Neural progenitor cell (in vitro differentiated cells): Measurements from ENCODE around the gene MAP3K2. TPM values are rescaled to one million over a fixed set of nuclear protein-coding genes. Genes with fewer than 3 reads are reported as not detected.

Source experiments
- DNase-seq: peaks from one replicate; pipeline ENCODE4 v3.0.0-alpha.2; 2016; ENCODE audit warnings: low spot score
- H2AFZ ChIP-seq: fragments of 200-600 bp; sonication (generic); replicated peaks from 2 replicates; pipeline ENCODE4 v1.6.1; 2016; ENCODE audit warnings: antibody characterized with exemption
- H3F3A ChIP-seq: fragments of 200-600 bp; sonication (generic); 2 replicates; pipeline ENCODE4 v1.6.1; 2016; ENCODE audit warnings: antibody characterized with exemption, low read depth
- H3K27ac ChIP-seq: fragments of 200-600 bp; sonication (generic); 2 replicates; pipeline ENCODE4 v1.5.1; 2016; ENCODE audit warnings: mild to moderate bottlenecking
- H3K27me3 ChIP-seq: fragments of 200-600 bp; sonication (generic); 2 replicates; pipeline ENCODE4 v1.6.1; 2016; ENCODE audit warnings: mild to moderate bottlenecking, moderate library complexity
- H3K36me3 ChIP-seq: fragments of 200-600 bp; sonication (generic); 2 replicates; pipeline ENCODE4 v1.5.1; 2016
- H3K4me1 ChIP-seq: fragments of 200-600 bp; sonication (generic); 2 replicates; pipeline ENCODE4 v1.6.1; 2016; ENCODE audit warnings: mixed run types
- H3K4me2 ChIP-seq: fragments of 200-600 bp; sonication (generic); 2 replicates; pipeline ENCODE4 v1.6.1; 2016
- H3K4me3 ChIP-seq: fragments of 200-600 bp; sonication (generic); 2 replicates; pipeline ENCODE4 v1.5.1; 2016
- H3K79me2 ChIP-seq: fragments of 200-600 bp; sonication (generic); 2 replicates; pipeline ENCODE4 v1.6.1; 2016; ENCODE audit warnings: low read depth
- H3K9ac ChIP-seq: fragments of 200-600 bp; sonication (generic); 2 replicates; pipeline ENCODE4 v1.6.1; 2016
- H3K9me3 ChIP-seq: fragments of 200-600 bp; sonication (generic); 2 replicates; pipeline ENCODE4 v1.5.1; 2016; ENCODE audit warnings: low read depth
- H4K20me1 ChIP-seq: fragments of 200-600 bp; sonication (generic); 2 replicates; pipeline ENCODE4 v1.6.1; 2016; ENCODE audit warnings: low read depth
- H3K27ac Mint-ChIP-seq: 3 replicates; pipeline ENCODE4 v1.8.0; 2021; ENCODE audit warnings: mixed read lengths
- H3K27me3 Mint-ChIP-seq: 2 replicates; pipeline ENCODE4 v1.8.0; 2022; ENCODE audit warnings: low read depth, mild to moderate bottlenecking, inconsistent platforms, moderate library complexity, mixed read lengths; ENCODE audit not compliant: insufficient read depth
- H3K36me3 Mint-ChIP-seq: 3 replicates; pipeline ENCODE4 v1.8.0; 2021; ENCODE audit warnings: mixed read lengths
- H3K4me1 Mint-ChIP-seq: 3 replicates; pipeline ENCODE4 v1.8.0; 2021; ENCODE audit warnings: mixed read lengths
- H3K4me3 Mint-ChIP-seq: 3 replicates; pipeline ENCODE4 v1.8.0; 2021; ENCODE audit warnings: mild to moderate bottlenecking, moderate library complexity, mixed read lengths
- H3K9me3 Mint-ChIP-seq: 3 replicates; pipeline ENCODE4 v1.8.0; 2020; ENCODE audit warnings: mixed read lengths
- EZH2 ChIP-seq: fragments of 200-600 bp; sonication (generic); IDR thresholded peaks from 2 replicates; pipeline ENCODE4 v1.6.1; 2017; ENCODE audit warnings: antibody characterized with exemption, mild to moderate bottlenecking, moderate library complexity
- EZH2phosphoT487 ChIP-seq: fragments of 200-600 bp; sonication (generic); IDR thresholded peaks from 2 replicates; pipeline ENCODE4 v1.6.1; 2017; ENCODE audit warnings: antibody characterized with exemption
- total RNA-seq: library from RNA; depleted of rRNA; stranded (reverse); fragments of >200 nt; gene quantifications from 2 replicates; pipeline ENCODE4 v1.2.3, GENCODE V29; 2015; ENCODE audit warnings: low replicate concordance
- TF ChIP-seq, protein P1 (sequence below): fragments of 200-600 bp; sonication (generic); IDR thresholded peaks from 2 replicates; pipeline ENCODE4 v1.5.1; 2017; ENCODE audit warnings: antibody characterized with exemption, mild to moderate bottlenecking

Gene MAP3K2
- total RNA-seq, 1 donor from 2014 or later: 24.5 TPM

DNA sequence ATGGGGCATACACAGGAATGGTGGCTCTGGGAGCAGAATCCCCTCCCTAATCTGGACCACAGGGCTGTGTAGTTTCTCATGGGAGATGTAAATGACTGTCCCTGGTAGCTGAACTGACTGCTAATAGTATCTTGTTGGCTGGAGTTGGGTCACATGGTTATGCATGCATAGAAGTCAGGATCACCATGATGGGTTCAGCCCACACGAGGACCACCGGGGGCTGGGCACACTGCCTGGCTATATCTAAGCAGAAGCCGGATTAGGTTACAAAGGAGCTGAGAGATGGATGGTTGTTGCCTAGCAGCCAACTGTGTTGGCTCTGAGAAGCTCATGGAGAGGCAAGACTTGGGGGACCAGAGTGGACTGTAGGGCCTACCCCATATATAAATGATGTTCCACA, 6.7 kb upstream of the MAP3K2 start:
- Mint-ChIP-seq H3K4me3 (no peak overlapping the region), H3K9me3 (peaks cover 6% of the 10 kb centered on the region), H3K36me3 (no peaks in the 10 kb centered on the region), H3K4me1 (peaks cover 5% of the 10 kb centered on the region), H3K27me3 (peaks cover 9% of the 10 kb centered on the region), H3K27ac (no peak overlapping the region)
- H3K4me2 ChIP-seq: no peak overlapping the region
- no peaks in the 10 kb centered on the region for H4K20me1 ChIP-seq
- no peaks in the 10 kb centered on the region for H3K36me3 ChIP-seq
- H3K4me1 ChIP-seq: no peaks in the 10 kb centered on the region
- no peak overlapping the region for H3K4me3 ChIP-seq
- H2AFZ ChIP-seq: no peak overlapping the region
- H3K9me3 ChIP-seq: no peaks in the 10 kb centered on the region
- no peak for DNase-seq
- H3F3A ChIP-seq: no peaks in the 10 kb centered on the region
- H3K9ac ChIP-seq: no peak overlapping the region
- H3K27ac ChIP-seq: no peak overlapping the region
- H3K79me2 ChIP-seq: no peaks in the 10 kb centered on the region
- H3K27me3 ChIP-seq: no peaks in the 10 kb centered on the region
- no peak for TF ChIP-seq EZH2phosphoT487
- no peak for TF ChIP-seq EZH2
- TF ChIP-seq, protein P1, sequence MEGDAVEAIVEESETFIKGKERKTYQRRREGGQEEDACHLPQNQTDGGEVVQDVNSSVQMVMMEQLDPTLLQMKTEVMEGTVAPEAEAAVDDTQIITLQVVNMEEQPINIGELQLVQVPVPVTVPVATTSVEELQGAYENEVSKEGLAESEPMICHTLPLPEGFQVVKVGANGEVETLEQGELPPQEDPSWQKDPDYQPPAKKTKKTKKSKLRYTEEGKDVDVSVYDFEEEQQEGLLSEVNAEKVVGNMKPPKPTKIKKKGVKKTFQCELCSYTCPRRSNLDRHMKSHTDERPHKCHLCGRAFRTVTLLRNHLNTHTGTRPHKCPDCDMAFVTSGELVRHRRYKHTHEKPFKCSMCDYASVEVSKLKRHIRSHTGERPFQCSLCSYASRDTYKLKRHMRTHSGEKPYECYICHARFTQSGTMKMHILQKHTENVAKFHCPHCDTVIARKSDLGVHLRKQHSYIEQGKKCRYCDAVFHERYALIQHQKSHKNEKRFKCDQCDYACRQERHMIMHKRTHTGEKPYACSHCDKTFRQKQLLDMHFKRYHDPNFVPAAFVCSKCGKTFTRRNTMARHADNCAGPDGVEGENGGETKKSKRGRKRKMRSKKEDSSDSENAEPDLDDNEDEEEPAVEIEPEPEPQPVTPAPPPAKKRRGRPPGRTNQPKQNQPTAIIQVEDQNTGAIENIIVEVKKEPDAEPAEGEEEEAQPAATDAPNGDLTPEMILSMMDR: no peak

DNA sequence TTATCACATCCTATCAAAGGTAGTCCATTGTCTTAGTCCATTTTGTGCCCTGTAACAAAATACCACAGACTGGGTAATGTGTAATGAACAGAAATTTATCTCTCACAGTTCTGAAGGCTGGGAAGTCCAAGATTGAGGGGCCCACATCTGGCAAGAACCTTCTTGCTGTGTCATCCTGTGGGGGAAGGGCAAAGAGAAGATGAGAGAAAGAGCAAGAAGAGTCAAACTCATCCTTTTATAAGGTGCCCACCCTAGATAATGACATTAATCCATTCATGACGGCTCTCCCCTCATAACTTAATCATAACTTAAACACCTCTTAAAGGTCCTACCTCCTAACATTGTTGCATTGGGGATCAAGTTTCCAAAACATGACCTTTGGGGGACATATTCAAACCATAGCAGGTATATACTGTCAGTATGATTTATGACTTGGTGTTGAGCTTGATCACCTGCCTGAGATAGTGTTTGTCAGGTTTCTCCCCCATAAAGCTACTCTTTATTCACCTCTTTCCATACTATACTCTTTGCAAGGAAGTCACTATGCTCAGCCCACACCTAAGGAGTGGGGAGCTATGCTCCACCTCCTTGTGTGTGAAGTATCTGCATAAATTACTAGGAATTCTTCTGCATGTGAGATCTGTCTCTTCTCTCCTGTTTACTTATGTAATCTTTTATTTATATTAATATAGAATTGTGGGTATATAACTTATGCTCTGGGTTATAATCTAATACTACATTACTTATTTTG, 5.2 kb upstream of the MAP3K2 start:
- TF ChIP-seq, protein P1: no peak
- no peak for TF ChIP-seq EZH2
- no peak for TF ChIP-seq EZH2phosphoT487
- Histone ChIP-seq H3K4me3 (no peak overlapping the region), H3F3A (peaks cover 8% of the 10 kb centered on the region), H3K27me3 (peaks cover 10% of the 10 kb centered on the region), H3K36me3 (no peaks in the 10 kb centered on the region), H3K4me1 (no peaks in the 10 kb centered on the region), H4K20me1 (no peaks in the 10 kb centered on the region), H2AFZ (no peak overlapping the region), H3K79me2 (no peaks in the 10 kb centered on the region), H3K27ac (no peak overlapping the region), H3K4me2 (no peak overlapping the region), H3K9ac (no peak overlapping the region), H3K9me3 (no peaks in the 10 kb centered on the region)
- H3K4me3 Mint-ChIP-seq: no peak overlapping the region
- DNase-seq: no peak
- peaks cover 6% of the 10 kb centered on the region for H3K9me3 Mint-ChIP-seq
- H3K36me3 Mint-ChIP-seq: no peaks in the 10 kb centered on the region
- H3K27me3 Mint-ChIP-seq: peaks cover 4% of the 10 kb centered on the region
- H3K4me1 Mint-ChIP-seq: peaks cover 8% of the 10 kb centered on the region
- no peak overlapping the region for H3K27ac Mint-ChIP-seq

DNA sequence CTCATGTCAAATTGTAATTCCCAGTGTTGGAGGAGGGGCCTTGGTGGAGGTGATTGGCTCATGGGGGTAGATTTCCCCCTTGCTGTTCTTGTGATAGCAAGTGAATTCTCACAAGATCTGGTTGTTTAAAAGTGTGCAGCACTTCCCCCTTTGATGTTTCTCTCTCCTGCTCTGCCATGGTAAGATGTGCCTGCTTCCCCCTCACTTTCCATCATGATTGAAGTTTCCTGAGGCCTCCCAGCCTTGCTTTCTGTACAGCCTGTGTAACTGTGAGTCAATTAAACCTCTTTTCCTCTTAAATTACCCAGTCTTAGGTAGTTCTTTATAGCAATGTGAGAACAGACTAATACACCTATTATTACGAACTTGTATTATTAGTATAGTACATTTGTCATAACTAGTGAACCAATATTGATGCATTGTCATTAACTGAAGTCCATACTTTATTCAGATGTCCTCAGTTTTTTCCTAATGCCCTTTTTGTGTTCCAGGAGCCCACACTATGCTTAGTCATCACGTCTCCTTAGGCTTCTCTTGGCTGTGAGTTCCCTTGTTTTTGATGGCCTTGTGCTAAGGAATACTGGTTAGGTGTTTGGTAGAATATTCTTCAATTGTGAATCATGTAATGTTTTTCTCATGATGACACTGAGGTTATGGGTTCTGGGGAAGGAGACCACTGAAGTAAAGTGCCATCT, 4.5 kb upstream of the MAP3K2 start:
- Histone ChIP-seq H3K27me3 (peaks cover 10% of the 10 kb centered on the region), H3K4me1 (no peaks in the 10 kb centered on the region), H3K36me3 (no peaks in the 10 kb centered on the region), H3K4me2 (no peak overlapping the region), H3K27ac (no peak overlapping the region), H3K4me3 (no peak overlapping the region), H3K79me2 (no peaks in the 10 kb centered on the region), H2AFZ (no peak overlapping the region), H3F3A (peaks cover 12% of the 10 kb centered on the region), H4K20me1 (no peaks in the 10 kb centered on the region), H3K9ac (no peak overlapping the region), H3K9me3 (no peaks in the 10 kb centered on the region)
- Mint-ChIP-seq H3K4me1 (peaks cover 8% of the 10 kb centered on the region), H3K9me3 (peaks cover 6% of the 10 kb centered on the region), H3K36me3 (no peaks in the 10 kb centered on the region), H3K27me3 (peaks cover 4% of the 10 kb centered on the region), H3K27ac (no peak overlapping the region), H3K4me3 (no peak overlapping the region)
- TF ChIP-seq EZH2phosphoT487 (no peak), EZH2 (no peak)
- TF ChIP-seq, protein P1: no peak
- DNase-seq: no peak
